Measurements from ENCODE around the gene GDF15.

DNA sequence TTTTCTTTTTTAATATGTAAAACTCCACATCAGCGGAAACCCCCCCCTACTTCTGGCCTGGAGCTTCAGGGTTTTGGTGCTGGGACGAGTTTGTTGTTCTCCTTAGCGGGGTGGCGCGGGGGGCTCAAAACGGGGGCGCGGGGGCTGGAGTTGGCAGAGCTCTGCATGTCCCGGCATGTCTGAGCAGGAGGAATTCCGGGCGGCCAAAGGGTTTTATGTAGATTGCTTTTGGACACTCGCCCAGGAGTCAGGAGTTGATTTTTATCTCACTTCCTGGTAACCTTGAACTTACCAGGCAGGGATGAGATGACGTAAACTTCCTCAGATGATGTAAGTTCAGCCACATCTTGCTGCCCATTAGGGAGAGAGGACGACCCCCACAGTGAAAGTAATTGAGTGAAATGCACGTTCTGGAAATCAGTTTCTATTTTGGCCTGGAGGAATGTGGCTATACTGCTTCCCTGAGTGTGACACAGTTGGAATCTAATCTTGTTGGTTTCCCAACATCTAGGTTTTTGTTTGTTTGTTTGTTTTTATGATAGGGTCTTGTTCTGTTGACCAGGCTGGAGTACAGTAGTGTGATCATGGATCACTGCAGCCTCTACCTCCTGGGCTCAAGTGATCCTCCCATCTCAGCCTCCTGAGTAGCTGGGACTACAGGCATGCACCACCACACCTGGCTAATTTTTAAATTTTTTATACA, 21.0 kb upstream of the GDF15 start:
- no peak for TF ChIP-seq EZH2phosphoT487 (IDR thresholded peaks at IDR 0.05; ENCODE audit: borderline replicate concordance, low read length)
- TF ChIP-seq, protein P1, sequence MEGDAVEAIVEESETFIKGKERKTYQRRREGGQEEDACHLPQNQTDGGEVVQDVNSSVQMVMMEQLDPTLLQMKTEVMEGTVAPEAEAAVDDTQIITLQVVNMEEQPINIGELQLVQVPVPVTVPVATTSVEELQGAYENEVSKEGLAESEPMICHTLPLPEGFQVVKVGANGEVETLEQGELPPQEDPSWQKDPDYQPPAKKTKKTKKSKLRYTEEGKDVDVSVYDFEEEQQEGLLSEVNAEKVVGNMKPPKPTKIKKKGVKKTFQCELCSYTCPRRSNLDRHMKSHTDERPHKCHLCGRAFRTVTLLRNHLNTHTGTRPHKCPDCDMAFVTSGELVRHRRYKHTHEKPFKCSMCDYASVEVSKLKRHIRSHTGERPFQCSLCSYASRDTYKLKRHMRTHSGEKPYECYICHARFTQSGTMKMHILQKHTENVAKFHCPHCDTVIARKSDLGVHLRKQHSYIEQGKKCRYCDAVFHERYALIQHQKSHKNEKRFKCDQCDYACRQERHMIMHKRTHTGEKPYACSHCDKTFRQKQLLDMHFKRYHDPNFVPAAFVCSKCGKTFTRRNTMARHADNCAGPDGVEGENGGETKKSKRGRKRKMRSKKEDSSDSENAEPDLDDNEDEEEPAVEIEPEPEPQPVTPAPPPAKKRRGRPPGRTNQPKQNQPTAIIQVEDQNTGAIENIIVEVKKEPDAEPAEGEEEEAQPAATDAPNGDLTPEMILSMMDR (IDR thresholded peaks at IDR 0.05; ENCODE audit: low read depth, low read length, poor library complexity, severe bottlenecking), result no peak

All from DOHH2 (cell line).